ENCODE data around the gene B3GNT9.

The B3GNT9 gene

GRCh38 chr16:67166110-67166547 is 15.3 kb upstream of the B3GNT9 start:
- no peak for FAIRE-seq

- no peak for FAIRE-seq
Measured at GRCh38 chr16:67165121-67166078, 14.6 kb upstream of the B3GNT9 start.

DNA sequence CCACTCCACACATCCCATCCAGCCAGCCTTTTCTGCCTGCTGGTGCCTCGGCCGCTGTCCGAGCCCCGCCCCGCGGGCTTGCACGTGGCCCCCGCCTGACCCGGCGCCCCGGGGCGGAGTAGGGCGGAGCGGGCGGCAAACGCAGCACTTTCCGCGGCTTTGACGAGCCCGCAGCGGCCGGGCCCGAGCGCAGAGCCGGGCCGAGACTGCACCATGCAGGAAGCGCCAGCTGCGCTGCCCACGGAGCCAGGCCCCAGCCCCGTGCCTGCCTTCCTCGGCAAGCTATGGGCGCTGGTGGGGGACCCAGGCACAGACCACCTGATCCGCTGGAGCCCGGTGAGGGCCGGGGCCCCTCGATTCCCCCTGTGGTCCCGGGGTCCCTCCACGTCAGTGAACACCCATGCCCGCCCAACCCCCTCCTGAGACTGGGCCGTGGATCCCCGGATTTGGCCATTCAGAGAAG is 13.8 kb upstream of the B3GNT9 start, which contains the start of gene HSF4:
Gene HSF4 (plus strand): TSS at position 147 of the 463 bp plus-strand sequence. CDS start 67 bp downstream, at position 214.
- FAIRE-seq: no peak

GRCh38 chr16:67163999-67164558 is 13.3 kb upstream of the B3GNT9 start:
- FAIRE-seq: no peak

- no peak for FAIRE-seq
Measured at GRCh38 chr16:67163164-67163998, 12.6 kb upstream of the B3GNT9 start.

DNA sequence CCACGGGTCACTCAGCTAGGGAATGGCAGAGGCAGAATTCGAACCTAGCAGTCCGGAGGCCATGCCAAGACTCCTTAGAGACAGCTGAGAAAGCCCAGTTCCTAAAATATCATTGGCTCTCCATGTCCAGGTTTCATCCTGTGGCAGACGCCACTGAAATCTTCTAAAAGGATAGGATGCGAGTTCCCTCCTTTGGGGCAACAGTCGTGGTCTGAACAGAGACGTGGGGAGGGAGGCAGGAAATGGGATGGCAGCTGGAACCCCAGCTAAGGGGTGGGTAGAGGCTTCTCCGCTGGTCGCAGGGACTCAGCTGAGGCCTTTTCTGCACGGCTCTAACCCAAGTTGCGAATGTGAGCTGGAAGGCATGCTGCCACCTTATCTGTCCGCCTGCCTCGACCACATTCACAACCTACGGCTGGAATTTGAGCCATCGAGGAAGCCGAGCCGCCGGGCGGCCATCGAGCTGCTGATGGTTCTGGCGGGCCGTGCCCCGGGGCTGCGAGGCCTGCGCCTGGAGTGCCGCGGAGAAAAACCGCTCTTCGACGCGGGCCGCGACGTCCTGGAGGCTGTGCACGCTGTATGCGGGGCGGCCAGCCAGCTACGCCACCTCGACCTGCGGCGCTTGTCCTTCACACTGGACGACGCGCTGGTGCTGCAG is 11.8 kb upstream of the B3GNT9 start:
- FAIRE-seq: peak; percentile 40

GRCh38 chr16:67161595-67162058 is 10.8 kb upstream of the B3GNT9 start:
- no peak for FAIRE-seq

DNA sequence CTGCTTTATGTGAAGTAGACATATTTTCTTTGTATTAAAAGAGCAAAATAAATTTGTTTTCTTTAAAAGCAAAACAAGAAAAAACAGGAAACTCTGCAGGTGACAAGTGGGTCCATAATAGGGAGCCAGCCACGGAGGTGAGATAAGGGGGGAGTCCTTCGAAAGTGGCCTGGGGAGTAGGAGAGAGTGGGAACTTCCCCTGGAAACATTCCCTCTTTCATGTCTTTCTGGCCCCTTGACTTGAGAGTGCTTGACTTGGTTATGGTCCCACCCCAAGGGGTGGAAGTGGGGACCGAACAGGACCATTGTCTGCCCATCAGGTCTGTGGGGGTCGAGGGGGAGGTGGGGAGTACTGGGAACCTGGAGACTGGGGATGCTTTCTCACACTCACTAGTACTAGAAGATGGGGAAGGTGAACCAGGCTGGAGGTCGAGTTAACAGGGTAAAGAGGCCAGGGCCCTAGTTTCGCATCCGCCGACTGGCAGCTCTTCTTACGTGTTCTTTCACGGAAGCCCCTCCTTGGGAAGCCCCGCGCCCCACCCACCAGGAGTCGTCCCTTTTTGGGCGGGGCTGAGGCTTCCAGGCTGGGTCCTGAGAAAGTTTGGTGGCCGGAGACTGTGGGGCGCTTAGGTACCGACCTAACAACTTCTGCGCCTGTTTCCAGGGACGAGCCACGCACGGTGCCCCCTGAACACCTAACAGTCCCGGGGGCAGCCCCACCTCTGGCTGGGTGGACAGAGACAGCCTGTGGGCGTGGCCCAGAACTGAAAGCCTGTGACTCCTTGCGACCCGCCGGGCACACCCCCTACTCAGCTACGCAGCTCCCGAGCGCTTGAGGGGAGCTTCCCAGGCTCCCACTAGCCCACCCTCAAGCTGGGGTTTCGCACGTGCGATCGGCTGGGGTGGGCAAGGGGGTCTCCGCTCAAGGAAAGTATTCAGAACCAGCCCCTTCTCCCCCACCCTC is 8.1 kb upstream of the B3GNT9 start:
- FAIRE-seq: no peak

GRCh38 chr16:67157892-67158635 is 7.3 kb upstream of the B3GNT9 start:
- no peak for FAIRE-seq

DNA sequence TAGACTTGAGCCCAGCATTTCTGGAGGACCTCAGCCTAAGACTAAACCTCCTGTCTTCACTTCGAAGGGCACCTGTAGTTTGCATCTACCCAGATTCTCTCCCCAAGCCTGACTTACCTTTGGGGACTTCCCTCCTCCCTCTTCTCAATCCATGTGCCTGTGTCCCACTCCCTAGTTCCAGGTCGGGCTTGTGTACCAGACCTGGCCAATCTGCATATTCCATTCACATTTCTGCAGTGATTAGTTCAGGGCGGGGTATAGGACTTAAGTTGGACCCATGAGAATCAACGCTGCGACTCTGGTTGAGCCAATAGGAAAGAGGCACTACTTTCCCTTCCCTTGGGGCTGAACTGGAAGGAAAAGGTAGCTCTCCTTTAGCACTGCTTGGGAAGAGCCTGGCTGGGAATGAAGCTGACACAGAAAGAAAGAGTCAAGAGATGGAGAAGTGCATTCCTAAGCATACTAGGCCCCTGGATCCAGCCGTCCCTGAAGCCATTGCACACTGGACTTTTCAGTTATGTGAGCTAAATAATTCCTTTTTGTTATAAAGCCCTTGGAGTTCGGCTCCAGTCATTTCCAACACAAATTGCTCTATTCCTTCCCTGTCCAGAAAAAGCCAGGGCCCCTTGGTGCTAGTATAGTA is 6.4 kb upstream of the B3GNT9 start:
- FAIRE-seq: no peak

- no peak for FAIRE-seq
Measured at GRCh38 chr16:67156143-67156844, 5.5 kb upstream of the B3GNT9 start.

DNA sequence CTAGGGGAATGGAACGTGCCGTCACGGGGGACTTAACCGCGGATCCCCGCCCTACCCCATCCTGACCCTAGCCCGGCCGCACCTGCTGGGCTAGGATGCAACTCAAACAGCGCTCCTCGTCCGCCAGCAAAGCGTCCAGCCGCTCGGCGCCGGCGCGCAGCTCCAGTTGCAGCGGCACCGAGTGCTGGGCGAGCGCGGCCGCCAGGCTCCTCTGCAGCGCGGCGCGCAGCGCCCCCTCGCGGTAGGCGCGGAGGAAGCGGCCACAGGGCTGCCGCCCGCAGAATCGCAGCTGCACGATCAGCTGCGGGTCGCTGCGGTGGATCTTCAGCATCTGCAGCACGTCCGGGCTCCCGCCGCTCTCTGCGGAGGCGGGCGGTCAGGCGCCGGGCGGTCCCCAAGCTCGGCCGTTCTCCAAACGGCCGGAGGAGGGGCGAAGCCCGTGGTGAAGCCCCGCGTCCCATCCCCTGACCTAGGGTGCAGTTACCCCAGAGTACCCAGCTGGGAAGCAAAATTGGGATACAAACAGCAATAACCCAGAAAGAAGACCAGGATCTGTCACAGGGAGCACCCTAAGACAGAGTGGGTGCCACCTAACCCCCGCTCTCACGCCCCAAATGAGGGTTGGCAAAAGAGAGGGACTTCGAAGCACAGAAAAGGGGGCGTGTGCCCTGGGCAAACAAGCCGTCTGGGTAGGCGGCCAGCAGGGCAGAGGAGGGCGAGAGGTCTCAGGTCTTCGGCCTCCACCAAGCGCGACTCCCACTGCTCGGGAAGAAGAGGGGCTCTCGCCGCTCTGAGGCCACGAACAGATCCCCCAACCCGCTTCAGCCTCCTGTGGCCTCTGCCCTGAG is 4.7 kb upstream of the B3GNT9 start:
- FAIRE-seq: no peak

DNA sequence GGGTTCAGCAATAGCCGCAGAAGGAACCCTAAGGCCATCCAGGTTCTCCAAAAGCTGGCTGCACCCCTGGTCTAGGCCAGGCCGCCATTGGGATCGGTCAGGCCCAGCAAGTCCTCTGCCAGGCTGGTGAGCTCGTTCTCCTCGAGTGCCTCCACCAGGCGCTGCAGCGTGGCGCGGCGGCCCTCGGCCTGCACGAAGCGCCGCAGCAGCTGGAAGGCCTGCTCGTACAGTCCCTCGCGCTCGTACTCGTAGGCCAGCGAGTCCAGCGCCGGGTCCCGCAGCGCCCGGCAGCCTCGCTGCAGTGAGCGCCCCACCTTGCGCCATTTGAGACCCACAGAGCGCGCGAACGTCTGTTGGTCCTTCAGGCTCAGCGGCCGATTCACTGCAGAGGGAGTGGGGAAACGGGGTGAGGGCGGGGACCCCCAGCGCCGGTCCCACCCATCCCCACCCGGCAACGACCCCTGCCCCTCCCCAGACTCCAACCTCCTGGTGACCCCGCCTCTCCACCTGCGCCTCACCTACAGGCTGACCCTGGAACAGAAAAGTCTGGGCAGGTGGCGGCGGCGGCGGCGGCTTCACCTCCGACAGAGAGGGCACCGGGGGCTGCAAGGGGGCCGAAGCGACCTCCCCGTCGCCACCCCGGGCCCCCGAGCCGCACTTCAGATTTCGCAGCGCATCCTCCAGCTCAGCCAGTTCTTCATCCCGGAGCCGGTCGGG is 3.9 kb upstream of the B3GNT9 start:
- no peak for FAIRE-seq

- FAIRE-seq: no peak
Measured at GRCh38 chr16:67151431-67152097, 766 bp upstream of the B3GNT9 start.

DNA sequence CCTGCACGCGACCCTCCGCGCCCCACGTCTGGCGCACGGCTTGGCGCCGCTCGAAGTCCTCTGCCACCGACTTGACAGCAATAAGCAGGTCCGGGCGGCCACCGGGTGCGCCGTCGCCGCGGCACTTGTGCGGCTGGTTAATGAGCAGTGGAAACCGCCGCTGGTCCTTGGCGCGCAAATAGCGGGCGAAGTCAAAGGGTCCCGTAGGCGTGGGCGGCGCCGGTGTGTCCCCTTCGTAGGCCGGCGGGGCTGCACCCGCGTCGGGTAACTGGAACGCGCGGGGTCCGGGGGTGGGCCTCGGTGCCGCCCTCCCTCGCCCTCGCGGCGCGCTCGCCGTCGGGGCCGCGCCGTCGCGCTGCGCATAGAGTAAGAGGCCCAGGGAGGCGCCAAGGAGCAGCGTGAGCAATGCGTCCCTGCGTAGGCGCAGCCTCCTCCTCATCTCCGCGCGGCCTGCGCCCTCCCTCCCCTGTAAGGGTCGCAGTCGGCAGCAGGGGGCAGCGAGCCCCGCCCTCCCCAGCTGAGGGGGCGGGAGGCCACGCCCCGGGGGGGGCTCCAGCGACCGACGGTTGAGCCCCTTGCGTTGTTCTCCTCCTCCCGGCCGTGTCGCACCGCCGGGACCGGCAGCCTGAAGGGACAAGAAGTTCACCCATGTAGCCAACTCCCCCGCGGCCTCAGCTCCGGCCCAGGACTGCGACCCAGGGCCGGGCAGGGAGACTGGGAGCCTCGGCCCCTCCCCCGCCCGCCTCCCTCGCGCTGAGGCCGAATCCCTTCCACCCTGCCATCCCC is 558 bp downstream of the B3GNT9 start:
- no peak for FAIRE-seq

Data from G401.6 (cell line).